ENCODE measurements around the gene CNTN4. TPM values are rescaled to one million over a fixed set of nuclear protein-coding genes. Genes with fewer than 3 reads are reported as not detected.

The CNTN4 gene
- total RNA-seq, 1 donor: under 0.01 TPM

- no peaks in the 10 kb centered on the region for H3K4me1 ChIP-seq (ENCODE audit: insufficient read depth, low read length)
- no peaks in the 10 kb centered on the region for H4K20me1 ChIP-seq (ENCODE audit: insufficient read depth, low read length)
- no peak overlapping the region for H2AFZ ChIP-seq (ENCODE audit: low read length)
- DNase-seq (ENCODE audit: insufficient read length, low spot score, missing footprints): no peak
- no peak for TF ChIP-seq CTCF (IDR thresholded peaks at IDR 0.05; ENCODE audit: extremely low read depth, low read depth, low read length)
- H3K9me3 ChIP-seq (ENCODE audit: low read depth, low read length): peaks cover 2% of the 10 kb centered on the region
- no peak overlapping the region for H3K4me3 ChIP-seq (ENCODE audit: insufficient read depth, low read length)
- no peaks in the 10 kb centered on the region for H3K79me2 ChIP-seq (ENCODE audit: insufficient read depth, low read length)
- no peak overlapping the region for H3K4me2 ChIP-seq (ENCODE audit: insufficient read depth, low read length)
- H3K27me3 ChIP-seq (ENCODE audit: insufficient read depth, low read length): no peaks in the 10 kb centered on the region
- no peaks in the 10 kb centered on the region for H3K36me3 ChIP-seq (ENCODE audit: insufficient read depth, low read length)
- no peak overlapping the region for H3K27ac ChIP-seq (ENCODE audit: low read depth, low read length)
Observed at GRCh38 chr3:2375376-2375775, 276.7 kb downstream of the CNTN4 start.

GRCh38 chr3:2377281-2377680 lies 278.6 kb downstream of the CNTN4 start:
- TF ChIP-seq CTCF (IDR thresholded peaks at IDR 0.05; ENCODE audit: extremely low read depth, low read depth, low read length): no peak
- DNase-seq (ENCODE audit: insufficient read length, low spot score, missing footprints): no peak
- no peak overlapping the region for H3K27ac ChIP-seq (ENCODE audit: low read depth, low read length)
- H3K4me3 ChIP-seq (ENCODE audit: insufficient read depth, low read length): no peak overlapping the region
- H4K20me1 ChIP-seq (ENCODE audit: insufficient read depth, low read length): no peaks in the 10 kb centered on the region
- H2AFZ ChIP-seq (ENCODE audit: low read length): no peak overlapping the region
- H3K36me3 ChIP-seq (ENCODE audit: insufficient read depth, low read length): no peaks in the 10 kb centered on the region
- H3K4me2 ChIP-seq (ENCODE audit: insufficient read depth, low read length): no peak overlapping the region
- H3K27me3 ChIP-seq (ENCODE audit: insufficient read depth, low read length): no peaks in the 10 kb centered on the region
- no peaks in the 10 kb centered on the region for H3K79me2 ChIP-seq (ENCODE audit: insufficient read depth, low read length)
- no peaks in the 10 kb centered on the region for H3K4me1 ChIP-seq (ENCODE audit: insufficient read depth, low read length)
- H3K9me3 ChIP-seq (ENCODE audit: low read depth, low read length): peaks cover 2% of the 10 kb centered on the region

- Histone ChIP-seq H3K4me3 (ENCODE audit: insufficient read depth, low read length) (no peak overlapping the region), H3K27me3 (ENCODE audit: insufficient read depth, low read length) (no peaks in the 10 kb centered on the region)
Observed at GRCh38 chr3:2390926-2391532, 292.4 kb downstream of the CNTN4 start.

GRCh38 chr3:2391896-2392295 lies 293.2 kb downstream of the CNTN4 start:
- no peaks in the 10 kb centered on the region for H3K4me1 ChIP-seq (ENCODE audit: insufficient read depth, low read length)
- no peaks in the 10 kb centered on the region for H3K36me3 ChIP-seq (ENCODE audit: insufficient read depth, low read length)
- no peak overlapping the region for H3K27ac ChIP-seq (ENCODE audit: low read depth, low read length)
- DNase-seq (ENCODE audit: insufficient read length, low spot score, missing footprints): no peak
- no peaks in the 10 kb centered on the region for H3K27me3 ChIP-seq (ENCODE audit: insufficient read depth, low read length)
- peaks cover 4% of the 10 kb centered on the region for H3K9me3 ChIP-seq (ENCODE audit: low read depth, low read length)
- TF ChIP-seq CTCF (IDR thresholded peaks at IDR 0.05; ENCODE audit: extremely low read depth, low read depth, low read length): no peak
- H3K4me3 ChIP-seq (ENCODE audit: insufficient read depth, low read length): no peak overlapping the region
- no peak overlapping the region for H3K4me2 ChIP-seq (ENCODE audit: insufficient read depth, low read length)
- no peaks in the 10 kb centered on the region for H3K79me2 ChIP-seq (ENCODE audit: insufficient read depth, low read length)
- H4K20me1 ChIP-seq (ENCODE audit: insufficient read depth, low read length): no peaks in the 10 kb centered on the region
- H2AFZ ChIP-seq (ENCODE audit: low read length): no peak overlapping the region

More at GRCh38 chr3:2390926-2391532, 292.4 kb downstream of the CNTN4 start:
- Histone ChIP-seq H3K27ac (ENCODE audit: low read depth, low read length) (no peak overlapping the region), H3K4me1 (ENCODE audit: insufficient read depth, low read length) (no peaks in the 10 kb centered on the region), H3K4me2 (ENCODE audit: insufficient read depth, low read length) (no peak overlapping the region), H3K79me2 (ENCODE audit: insufficient read depth, low read length) (no peaks in the 10 kb centered on the region), H2AFZ (ENCODE audit: low read length) (no peak overlapping the region), H4K20me1 (ENCODE audit: insufficient read depth, low read length) (no peaks in the 10 kb centered on the region), H3K36me3 (ENCODE audit: insufficient read depth, low read length) (no peaks in the 10 kb centered on the region), H3K9me3 (ENCODE audit: low read depth, low read length) (peaks cover 4% of the 10 kb centered on the region)
- no peak for TF ChIP-seq CTCF (IDR thresholded peaks at IDR 0.05; ENCODE audit: extremely low read depth, low read depth, low read length)
- DNase-seq (ENCODE audit: insufficient read length, low spot score, missing footprints): peak; percentile 38

All from osteoblast (primary cell).